GM21723 (cell line): ENCODE results near the gene TEX2.

Source experiments
- ATAC-seq: cut with Tn5 transposase; IDR thresholded peaks from one replicate; pipeline ENCODE4 v1.9.1; 2021; ENCODE audit warnings: mild to moderate bottlenecking, moderate library complexity; ENCODE audit not compliant: unreplicated experiment

The TEX2 gene

DNA sequence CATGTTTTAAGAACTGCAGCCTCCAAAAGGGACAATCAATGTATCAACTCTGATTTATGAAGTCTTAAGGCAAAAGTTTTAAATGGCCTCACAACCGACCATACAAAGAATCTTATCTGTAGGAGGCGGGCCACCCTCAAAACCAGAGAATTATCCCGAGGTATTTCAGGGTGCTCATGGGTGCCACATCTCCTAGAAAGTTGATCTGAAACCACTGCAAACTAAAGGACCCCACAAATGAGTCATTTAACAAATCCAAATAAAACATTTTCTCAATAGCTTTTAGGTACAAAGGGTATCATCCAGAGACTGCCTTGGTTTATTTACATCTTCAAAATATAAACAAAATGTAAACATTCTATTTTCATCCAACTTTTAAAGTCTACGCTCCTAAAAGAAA is 139.9 kb downstream of the TEX2 start:
- no peak for ATAC-seq

DNA sequence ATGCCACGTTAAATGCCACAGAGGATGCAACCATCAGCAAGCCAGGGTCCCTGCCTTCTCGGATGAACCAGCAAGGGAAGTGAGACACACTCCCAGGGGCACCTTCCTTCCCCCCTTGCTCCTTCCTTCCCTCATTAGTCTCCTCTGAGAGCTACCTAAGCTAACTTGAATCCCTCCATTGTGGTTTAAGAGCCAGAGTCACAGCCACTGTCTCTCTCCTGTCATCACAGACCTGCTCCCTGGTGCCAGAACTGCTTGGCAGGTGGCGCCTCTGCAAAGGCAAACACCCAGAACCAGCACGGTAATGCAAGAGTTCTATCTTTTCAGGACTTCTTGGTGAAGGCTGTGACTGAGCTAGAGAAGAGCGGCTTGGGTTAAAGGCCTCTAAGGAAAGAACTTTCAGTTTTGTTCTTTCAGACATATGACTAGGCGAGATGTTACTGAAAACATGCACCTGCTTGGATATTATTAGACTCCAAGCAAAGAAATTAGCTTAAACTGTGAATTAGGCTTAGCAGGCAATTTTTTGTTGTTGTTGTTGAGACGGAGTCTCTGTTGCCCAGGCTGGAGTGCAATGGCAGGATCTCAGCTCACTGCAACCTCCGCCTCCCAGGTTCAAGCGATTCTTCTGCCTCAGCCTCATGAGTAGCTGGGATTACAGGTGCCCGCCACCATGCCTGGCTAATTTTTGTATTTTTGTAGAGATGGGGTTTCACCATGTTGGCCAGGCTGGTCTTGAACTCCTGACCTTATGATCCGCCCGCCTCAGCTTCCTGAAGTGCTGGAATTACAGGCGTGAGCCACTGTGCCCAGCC is 141.9 kb downstream of the TEX2 start:
- ATAC-seq: peak; percentile 78

DNA sequence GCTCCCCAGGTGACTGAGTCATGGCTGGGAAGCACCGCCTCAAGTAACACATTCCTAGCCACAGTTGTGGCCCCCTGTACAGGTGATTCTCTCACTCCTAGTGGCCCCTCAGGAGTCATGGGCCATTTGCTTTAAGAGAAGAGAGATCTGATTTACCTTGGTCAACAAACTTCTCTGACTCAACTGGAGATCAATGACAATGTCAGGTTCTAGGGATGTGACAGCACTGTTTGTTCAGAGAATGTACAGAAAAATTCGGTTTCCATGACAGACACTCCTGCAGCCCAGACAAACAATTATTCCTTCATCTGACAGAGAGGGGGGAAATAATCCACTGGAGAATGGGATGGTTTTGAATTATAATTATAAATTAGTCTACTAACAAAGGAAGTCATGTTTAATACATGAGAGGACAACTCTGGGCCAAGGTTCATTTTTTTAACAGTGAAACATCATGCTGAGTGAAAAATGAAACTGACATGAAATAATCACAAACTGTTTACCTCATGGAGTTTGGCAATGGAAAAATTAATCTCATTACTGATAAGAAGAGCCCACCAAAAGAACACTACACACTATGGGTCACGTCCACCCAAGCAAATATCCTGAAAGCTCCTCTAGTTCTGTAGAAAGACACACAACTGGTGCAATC is 142.8 kb downstream of the TEX2 start:
- ATAC-seq: peak; percentile 5

DNA sequence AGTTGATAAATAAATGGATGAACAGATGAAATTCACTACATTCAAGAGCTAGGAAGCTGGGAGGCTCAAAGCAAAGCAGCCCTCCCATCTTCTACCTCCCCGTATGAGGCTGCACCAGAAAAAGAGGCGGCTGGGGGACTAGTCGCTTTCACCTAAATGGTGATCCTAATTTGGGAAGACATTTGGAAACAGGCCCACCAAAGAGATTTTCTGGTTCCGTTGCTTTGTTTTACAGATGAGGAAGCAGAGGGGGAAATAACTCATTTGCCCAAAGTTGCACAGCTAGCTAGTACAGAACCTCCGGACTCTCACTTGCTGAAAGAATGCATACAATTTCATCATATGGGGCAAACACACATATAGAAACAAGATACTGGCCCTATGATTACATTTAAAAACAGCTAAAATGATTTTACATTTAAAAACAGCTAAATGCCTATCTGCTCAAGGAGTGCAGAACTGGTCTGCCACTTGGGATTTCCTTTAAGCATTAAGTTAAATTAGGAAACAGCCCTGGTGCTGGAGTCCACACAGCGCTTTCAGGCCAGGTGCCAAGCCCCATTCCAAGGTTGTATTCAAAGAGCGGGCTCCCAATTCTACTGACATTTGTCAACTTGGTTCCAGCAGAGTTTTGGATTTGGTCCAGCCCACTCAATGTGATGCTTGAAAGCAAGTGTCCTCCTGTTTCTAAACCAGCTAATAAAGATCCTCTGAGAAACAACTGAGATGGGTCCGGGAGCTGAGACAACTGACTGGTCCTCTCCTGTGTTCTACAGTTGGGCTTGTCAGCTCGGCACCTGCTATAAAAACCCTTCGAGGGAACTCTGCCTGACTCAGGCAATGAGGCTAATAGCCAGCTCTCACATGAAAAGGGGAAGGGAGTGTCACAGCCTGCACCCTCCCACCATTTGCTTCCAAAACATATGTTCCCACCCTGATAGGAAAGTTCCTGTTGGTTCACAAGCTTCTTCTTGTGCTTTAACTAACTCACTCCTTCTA is 144.8 kb downstream of the TEX2 start:
- ATAC-seq: no peak

DNA sequence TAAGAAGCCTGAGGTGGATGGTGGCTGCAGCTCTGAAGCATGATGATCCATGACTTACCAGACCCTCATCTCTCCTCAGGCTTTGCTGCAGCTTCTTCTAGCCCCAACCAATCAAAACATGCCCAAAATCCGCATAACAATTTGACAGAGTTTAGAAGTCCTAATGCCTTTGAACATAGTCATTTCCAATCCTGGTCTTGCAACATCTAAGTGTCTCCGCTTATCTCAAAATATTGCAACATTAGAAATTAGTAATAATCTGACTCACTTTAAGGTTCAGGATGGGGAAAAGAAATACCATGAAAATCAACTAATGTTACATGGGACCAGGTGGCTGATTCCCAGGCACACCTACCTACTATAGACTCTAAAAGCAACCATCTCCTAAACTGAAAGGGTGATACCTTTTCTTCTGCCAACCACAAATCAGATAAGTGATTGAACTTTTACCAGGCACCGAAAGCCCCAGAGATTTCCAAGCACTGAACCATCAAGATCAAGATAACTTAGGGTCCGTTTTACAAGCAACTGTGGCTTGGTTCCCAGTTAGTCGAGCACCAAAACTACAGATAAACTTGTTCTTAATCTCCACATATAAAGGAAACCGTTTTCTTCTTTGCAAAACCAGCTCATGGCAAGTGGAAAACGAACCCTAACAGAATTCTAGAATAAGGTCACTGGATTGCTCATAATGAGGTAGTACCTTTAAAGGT is 147.1 kb downstream of the TEX2 start:
- ATAC-seq: no peak

DNA sequence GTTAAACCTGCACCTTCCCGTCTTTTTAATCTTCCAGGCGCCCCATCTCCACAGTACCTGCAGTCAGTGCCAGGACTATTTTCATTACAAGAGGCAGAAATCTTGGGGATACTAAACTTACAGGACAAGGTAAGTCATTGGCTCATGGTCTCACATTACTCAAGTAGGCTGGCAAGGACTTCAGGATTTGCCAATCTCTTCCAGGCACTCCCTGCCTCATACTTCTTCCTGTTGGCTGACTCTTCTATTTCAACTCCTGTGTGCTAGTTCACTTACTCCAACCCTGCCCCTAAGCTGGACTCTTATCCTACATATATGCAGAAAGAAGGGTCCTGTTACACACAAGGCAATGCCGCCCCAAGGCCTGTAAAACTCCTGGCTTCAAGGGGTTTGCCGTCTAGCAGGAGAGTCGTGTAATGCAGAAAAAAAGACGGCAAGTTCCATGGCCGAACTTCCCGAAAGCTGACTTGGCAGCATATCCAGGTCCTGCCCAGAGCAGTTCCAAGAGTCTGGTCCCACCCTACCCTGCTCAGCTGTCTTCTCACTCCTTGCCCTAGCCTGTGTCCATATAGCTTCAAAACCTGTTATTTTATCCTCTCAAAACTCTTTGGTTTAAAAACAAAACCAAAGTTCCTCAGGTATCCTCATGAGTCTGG is 147.9 kb downstream of the TEX2 start:
- ATAC-seq: no peak

DNA sequence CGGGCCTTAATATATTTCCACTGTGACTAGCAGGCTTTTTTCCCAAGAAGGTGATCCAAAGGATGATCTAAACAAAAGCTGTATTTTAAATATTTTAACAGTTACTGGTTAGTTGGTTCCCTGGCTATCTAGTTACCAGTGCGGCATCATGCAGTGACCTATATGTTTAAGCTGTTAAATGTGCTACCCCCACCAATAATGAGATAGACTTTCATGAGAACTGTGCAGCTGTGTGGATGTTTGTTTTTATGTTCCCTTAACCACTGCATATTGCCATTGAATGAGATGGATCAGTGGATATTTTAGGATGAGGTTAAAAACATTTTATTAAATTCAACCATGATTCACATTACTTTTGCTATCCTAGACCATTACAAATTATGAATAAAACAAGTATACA is 150.1 kb downstream of the TEX2 start:
- no peak for ATAC-seq

DNA sequence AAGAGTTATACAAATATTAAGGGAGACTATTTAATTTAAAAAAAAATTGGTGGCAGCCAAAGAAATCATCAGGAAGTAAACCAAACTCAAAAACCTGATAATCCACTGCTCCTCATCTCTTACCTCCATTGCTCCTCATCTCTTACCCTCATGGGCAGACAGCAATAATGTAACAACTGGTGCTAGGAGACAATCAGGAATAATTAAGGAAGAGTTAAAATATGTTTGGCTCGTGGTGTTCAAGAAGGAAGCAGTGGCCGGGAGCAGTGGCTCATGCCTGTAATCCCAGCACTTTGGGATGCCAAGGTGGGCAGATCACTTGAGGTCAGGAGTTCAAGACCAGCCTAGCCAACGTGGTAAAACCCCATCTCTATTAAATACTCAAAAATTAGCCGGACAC is 151.2 kb downstream of the TEX2 start:
- no peak for ATAC-seq

DNA sequence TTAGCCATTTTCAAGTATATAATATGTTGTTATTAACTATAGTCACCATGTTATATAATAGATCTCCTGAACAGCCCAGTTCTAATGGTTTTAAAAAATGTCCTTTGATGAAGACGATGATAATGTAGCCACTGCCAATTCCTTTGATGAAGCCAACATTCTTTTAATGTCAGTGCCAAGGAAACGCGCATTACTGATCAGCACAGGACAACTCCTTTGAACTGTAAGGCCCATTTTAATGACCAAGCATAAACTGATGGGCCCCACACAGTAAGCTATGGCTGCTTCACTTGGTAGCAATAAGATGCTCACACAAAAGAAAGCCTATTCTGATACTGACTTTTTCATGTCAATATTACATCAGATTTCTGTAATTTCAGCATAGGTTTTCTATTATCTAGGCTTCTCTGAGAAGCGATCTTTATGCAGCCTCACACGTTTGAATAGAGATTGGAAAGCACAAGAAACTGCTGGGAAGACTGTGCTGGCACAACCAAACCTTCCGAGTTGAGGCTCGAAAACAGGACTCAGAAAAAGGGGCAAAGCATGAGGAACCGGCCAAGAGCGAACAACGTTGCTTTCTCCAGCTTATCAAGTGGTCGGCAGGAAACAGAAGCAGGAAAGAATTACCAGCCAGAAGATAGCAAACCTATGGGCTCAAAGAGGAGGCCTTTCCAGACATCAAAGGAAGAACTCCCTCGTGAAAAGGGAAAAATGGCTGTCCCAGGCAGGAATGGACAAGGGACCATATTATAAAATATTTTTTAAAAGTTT is 152.5 kb downstream of the TEX2 start:
- ATAC-seq: no peak

DNA sequence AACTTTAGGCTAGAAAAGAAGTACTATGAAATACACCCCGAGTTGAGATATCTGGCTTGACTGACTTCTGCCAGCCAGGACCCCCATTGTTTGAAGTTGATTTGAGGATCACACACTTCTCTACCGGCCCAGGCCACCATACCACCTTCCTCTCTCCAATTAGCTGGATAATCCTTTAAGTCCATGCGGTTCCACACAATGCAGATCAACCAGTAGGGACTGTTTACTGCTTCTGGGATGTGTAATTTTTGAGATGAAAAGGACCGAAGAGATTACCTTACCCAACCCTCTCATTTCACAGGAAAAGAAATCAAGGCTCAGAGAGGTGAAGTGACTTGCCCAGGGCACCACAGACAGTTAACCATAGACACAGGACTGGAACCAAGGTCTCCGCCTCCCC is 153.7 kb downstream of the TEX2 start:
- ATAC-seq: no peak

DNA sequence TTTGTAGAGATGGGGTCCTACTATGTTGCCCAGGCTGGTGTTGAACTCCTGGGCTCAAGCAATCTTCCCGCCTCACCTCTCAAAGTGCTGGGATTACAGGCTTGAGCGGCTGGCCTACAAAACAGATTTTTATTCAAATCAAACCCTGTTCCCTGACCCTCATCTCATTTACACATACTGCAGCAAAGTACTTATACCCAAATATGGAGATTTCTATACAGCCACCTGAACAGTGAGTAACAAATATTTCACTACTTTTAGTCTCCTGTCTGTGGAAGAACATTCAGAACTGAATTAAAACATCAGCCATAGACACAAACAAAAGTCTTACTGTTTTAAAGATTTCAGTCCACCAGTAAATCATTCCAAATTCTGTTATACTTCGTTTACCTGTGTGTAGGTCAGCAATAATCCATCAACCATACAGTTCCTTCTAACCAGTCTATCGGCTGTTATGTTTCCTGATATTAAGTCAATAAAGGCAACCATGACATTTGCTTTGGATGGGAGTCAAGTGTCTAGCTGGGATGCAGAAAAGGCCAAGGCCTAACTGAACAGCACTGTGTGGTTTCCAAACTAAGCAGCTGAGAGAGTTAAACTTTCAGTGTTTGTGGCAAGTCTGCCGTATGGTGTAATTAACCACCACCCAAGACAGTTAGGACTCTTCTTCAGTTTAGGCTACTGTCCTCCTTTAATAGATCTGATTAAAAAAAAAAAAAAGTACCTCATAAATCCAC is 155.4 kb downstream of the TEX2 start:
- ATAC-seq: no peak

DNA sequence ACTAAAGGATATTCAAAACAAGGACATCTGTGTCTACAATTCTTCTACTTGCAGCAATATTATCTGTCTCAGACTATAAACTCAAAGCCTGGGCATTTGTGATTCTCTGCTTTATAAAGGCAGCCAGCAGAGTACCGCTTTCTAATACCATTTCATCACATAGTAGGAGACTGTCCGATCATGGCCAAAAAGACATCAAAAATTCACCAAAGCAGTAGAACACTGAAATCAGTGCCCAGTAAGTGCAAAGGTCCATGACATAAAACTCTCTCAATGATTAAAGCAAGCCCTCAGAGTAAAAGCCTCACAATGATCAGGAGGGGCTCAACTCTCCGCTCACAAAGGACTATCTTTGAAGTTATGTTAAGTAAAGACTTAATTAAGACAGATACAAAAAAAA is 156.1 kb downstream of the TEX2 start:
- no peak for ATAC-seq

DNA sequence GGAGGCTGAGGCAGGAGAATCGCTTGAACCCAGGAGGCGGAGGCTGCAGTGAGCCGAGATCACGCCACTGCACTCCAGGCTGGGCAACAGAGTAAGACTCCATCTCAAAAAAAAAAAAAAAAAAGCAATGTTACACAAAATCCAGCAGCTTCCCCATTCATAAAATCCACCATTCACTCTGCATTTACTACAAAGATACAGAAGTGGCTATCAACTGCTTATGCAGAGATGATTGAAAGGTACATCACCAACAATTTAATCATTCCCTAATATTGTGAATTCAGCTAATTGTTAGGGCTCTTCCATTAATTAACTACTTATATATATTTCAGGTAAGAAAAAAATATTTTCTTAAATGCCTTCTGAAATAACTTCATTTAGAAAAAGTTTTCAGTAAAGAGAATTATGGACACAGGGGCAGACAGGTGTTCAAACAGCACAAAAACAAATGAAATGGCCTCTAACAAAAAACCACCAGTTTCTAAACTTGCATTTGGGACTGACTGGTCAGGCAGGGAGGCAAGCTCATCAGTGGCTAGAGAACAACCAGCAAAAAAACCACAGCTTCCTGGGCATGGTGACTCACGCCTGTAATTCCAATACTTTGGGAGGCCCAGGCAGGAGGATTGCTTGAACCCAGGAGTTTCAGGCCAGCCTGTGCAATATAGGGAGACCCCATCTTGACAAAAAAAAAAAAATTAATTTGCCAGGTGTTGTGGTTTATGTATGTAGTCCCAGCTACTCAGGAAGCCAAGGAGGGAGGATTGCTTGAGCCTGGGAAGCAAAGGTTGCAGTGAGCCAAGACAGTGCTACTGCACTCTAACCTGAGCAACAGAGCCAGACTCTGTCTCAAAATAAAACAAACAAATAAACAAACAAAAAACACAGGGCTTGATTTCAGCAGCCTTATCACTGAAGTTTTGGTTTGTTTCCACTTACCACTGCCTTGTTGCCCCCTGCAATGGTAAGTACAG is 159.4 kb downstream of the TEX2 start:
- no peak for ATAC-seq

DNA sequence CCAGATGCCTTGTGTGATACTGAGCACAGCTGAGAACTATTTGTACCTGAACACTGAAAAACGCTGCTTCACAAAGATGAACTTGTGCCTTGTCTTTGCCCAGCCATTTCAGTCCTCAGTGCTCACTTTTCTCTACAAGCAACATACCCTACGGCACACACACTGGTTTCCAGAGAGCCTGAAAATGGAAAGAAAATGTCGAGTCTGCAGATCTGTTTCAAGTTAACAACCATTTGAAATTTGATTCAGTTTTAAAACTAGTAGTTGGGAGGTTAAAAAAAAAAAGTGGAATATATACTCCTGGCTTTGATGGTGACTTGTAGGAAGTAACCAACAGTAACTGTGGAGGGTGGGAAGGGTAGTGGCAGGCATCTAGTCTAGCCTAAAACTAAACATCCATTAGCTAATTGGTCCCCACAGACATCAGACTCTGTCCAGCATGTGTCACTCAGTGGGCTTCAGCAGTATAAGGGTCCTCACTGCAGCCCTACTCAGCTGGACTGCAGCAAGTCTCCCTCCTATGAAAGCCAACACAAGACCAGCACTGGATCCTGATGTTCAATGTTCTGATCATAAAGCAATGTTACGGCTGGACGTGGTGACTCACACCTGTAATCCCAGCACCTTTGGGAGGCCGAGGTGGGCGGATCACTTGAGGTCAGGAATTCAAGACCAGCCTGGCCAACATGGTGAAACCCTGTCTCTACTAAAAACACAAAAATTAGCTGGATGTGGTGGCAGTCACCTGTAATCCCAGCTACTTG is 160.3 kb downstream of the TEX2 start:
- ATAC-seq: no peak

DNA sequence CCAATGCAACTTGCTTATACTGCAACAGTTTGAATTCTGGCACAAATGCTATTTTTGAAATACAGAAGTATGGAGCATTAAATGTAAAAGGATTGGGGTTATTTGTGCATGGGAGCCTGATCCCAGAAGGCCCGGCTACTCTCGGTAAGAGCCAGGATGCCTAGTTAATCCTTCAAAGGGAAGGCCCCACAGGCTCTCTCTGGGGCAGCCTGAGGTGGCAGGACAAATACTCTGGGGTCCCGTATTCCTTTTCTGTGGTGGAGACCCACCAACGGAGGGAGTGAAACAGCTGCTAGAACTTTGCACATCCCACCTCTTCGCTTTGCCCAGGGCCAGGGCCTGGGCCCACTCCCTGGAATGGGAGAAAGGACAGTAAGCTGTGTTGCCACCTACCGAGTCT is 163.5 kb downstream of the TEX2 start:
- no peak for ATAC-seq
